Neural progenitor cell (in vitro differentiated cells): Measurements from ENCODE around the gene GFOD1. TPM values are rescaled to one million over a fixed set of nuclear protein-coding genes. Genes with fewer than 3 reads are reported as not detected.

Experiments
- DNase-seq: peaks from one replicate; pipeline ENCODE4 v3.0.0-alpha.2; 2016; ENCODE audit warnings: low spot score
- H2AFZ ChIP-seq: fragments of 200-600 bp; sonication (generic); replicated peaks from 2 replicates; pipeline ENCODE4 v1.6.1; 2016; ENCODE audit warnings: antibody characterized with exemption
- H3F3A ChIP-seq: fragments of 200-600 bp; sonication (generic); 2 replicates; pipeline ENCODE4 v1.6.1; 2016; ENCODE audit warnings: antibody characterized with exemption, low read depth
- H3K27ac ChIP-seq: fragments of 200-600 bp; sonication (generic); 2 replicates; pipeline ENCODE4 v1.5.1; 2016; ENCODE audit warnings: mild to moderate bottlenecking
- H3K27me3 ChIP-seq: fragments of 200-600 bp; sonication (generic); 2 replicates; pipeline ENCODE4 v1.6.1; 2016; ENCODE audit warnings: mild to moderate bottlenecking, moderate library complexity
- H3K36me3 ChIP-seq: fragments of 200-600 bp; sonication (generic); 2 replicates; pipeline ENCODE4 v1.5.1; 2016
- H3K4me1 ChIP-seq: fragments of 200-600 bp; sonication (generic); 2 replicates; pipeline ENCODE4 v1.6.1; 2016; ENCODE audit warnings: mixed run types
- H3K4me2 ChIP-seq: fragments of 200-600 bp; sonication (generic); 2 replicates; pipeline ENCODE4 v1.6.1; 2016
- H3K4me3 ChIP-seq: fragments of 200-600 bp; sonication (generic); 2 replicates; pipeline ENCODE4 v1.5.1; 2016
- H3K79me2 ChIP-seq: fragments of 200-600 bp; sonication (generic); 2 replicates; pipeline ENCODE4 v1.6.1; 2016; ENCODE audit warnings: low read depth
- H3K9ac ChIP-seq: fragments of 200-600 bp; sonication (generic); 2 replicates; pipeline ENCODE4 v1.6.1; 2016
- H3K9me3 ChIP-seq: fragments of 200-600 bp; sonication (generic); 2 replicates; pipeline ENCODE4 v1.5.1; 2016; ENCODE audit warnings: low read depth
- H4K20me1 ChIP-seq: fragments of 200-600 bp; sonication (generic); 2 replicates; pipeline ENCODE4 v1.6.1; 2016; ENCODE audit warnings: low read depth
- H3K27ac Mint-ChIP-seq: 3 replicates; pipeline ENCODE4 v1.8.0; 2021; ENCODE audit warnings: mixed read lengths
- H3K27me3 Mint-ChIP-seq: 2 replicates; pipeline ENCODE4 v1.8.0; 2022; ENCODE audit warnings: low read depth, mild to moderate bottlenecking, inconsistent platforms, moderate library complexity, mixed read lengths; ENCODE audit not compliant: insufficient read depth
- H3K36me3 Mint-ChIP-seq: 3 replicates; pipeline ENCODE4 v1.8.0; 2021; ENCODE audit warnings: mixed read lengths
- H3K4me1 Mint-ChIP-seq: 3 replicates; pipeline ENCODE4 v1.8.0; 2021; ENCODE audit warnings: mixed read lengths
- H3K4me3 Mint-ChIP-seq: 3 replicates; pipeline ENCODE4 v1.8.0; 2021; ENCODE audit warnings: mild to moderate bottlenecking, moderate library complexity, mixed read lengths
- H3K9me3 Mint-ChIP-seq: 3 replicates; pipeline ENCODE4 v1.8.0; 2020; ENCODE audit warnings: mixed read lengths
- CTCF ChIP-seq: fragments of 200-600 bp; sonication (generic); IDR thresholded peaks from 2 replicates; pipeline ENCODE4 v1.5.1; 2017; ENCODE audit warnings: antibody characterized with exemption, mild to moderate bottlenecking
- EZH2 ChIP-seq: fragments of 200-600 bp; sonication (generic); IDR thresholded peaks from 2 replicates; pipeline ENCODE4 v1.6.1; 2017; ENCODE audit warnings: antibody characterized with exemption, mild to moderate bottlenecking, moderate library complexity
- EZH2phosphoT487 ChIP-seq: fragments of 200-600 bp; sonication (generic); IDR thresholded peaks from 2 replicates; pipeline ENCODE4 v1.6.1; 2017; ENCODE audit warnings: antibody characterized with exemption
- total RNA-seq: library from RNA; depleted of rRNA; stranded (reverse); fragments of >200 nt; gene quantifications from 2 replicates; pipeline ENCODE4 v1.2.3, GENCODE V29; 2015; ENCODE audit warnings: low replicate concordance

GFOD1 gene
- total RNA-seq, 1 donor from 2014 or later = 1.8 TPM

DNA sequence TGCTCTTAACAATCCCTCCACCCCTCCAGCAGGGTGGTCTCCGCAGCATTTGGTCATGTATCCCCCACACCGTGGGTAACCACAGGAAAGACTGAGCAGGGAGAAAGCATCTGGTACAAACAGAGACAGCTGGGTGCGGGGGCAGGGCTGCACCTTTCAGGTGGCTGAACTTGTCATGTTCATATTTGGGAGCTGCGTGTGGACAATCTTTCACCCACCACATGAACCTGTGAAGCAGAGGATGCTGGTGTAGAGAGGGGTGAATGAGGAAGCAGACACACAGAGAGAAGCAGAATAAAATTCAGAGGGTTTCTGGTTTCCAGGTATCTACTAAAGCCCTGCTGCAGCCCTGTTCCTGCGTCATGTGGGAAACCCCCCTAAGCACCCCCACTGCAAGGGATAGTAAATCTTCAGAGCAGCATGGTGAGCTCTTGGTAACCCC is 8.9 kb downstream of the GFOD1 start:
- H3K27me3 ChIP-seq = peaks cover 2% of the 10 kb centered on the region
- no peak overlapping the region for H3K27ac Mint-ChIP-seq
- no peaks in the 10 kb centered on the region for H3K4me1 ChIP-seq
- H3K9me3 ChIP-seq = no peaks in the 10 kb centered on the region
- H3K4me3 Mint-ChIP-seq = no peak overlapping the region
- H3K36me3 ChIP-seq = no peaks in the 10 kb centered on the region
- H3K79me2 ChIP-seq = peaks cover 4% of the 10 kb centered on the region
- no peaks in the 10 kb centered on the region for H4K20me1 ChIP-seq
- no peaks in the 10 kb centered on the region for H3K9me3 Mint-ChIP-seq
- TF ChIP-seq EZH2phosphoT487 (no peak), CTCF (no peak), EZH2 (no peak)
- no peak overlapping the region for H3K27ac ChIP-seq
- no peak overlapping the region for H3K9ac ChIP-seq
- no peaks in the 10 kb centered on the region for H3K27me3 Mint-ChIP-seq
- H3K4me1 Mint-ChIP-seq = peaks cover 11% of the 10 kb centered on the region
- no peak overlapping the region for H3K4me3 ChIP-seq
- H3K36me3 Mint-ChIP-seq = no peaks in the 10 kb centered on the region
- no peak overlapping the region for H2AFZ ChIP-seq
- no peak for DNase-seq
- H3F3A ChIP-seq = no peaks in the 10 kb centered on the region
- H3K4me2 ChIP-seq = no peak overlapping the region

- Histone ChIP-seq H3K27me3 (no peaks in the 10 kb centered on the region), H3K36me3 (no peaks in the 10 kb centered on the region), H2AFZ (no peak overlapping the region), H3K79me2 (no peaks in the 10 kb centered on the region), H3K4me1 (peaks cover 6% of the 10 kb centered on the region), H3K4me2 (no peak overlapping the region), H4K20me1 (no peaks in the 10 kb centered on the region), H3K9ac (no peak overlapping the region), H3K27ac (no peak overlapping the region), H3F3A (no peaks in the 10 kb centered on the region), H3K4me3 (no peak overlapping the region), H3K9me3 (no peaks in the 10 kb centered on the region)
- H3K27ac Mint-ChIP-seq = no peak overlapping the region
- TF ChIP-seq EZH2phosphoT487 (no peak), CTCF (no peak)
- no peak overlapping the region for H3K4me3 Mint-ChIP-seq
- no peaks in the 10 kb centered on the region for H3K36me3 Mint-ChIP-seq
- peaks cover 2% of the 10 kb centered on the region for H3K27me3 Mint-ChIP-seq
- no peaks in the 10 kb centered on the region for H3K9me3 Mint-ChIP-seq
- no peak for DNase-seq
- H3K4me1 Mint-ChIP-seq = peaks cover 17% of the 10 kb centered on the region
Observed at GRCh38 chr6:13474787-13475186, 12.6 kb downstream of the GFOD1 start.

- H3K27me3 ChIP-seq = no peaks in the 10 kb centered on the region
- no peak for DNase-seq
- TF ChIP-seq EZH2 = no peak
- TF ChIP-seq EZH2phosphoT487 = no peak
Observed at GRCh38 chr6:13474360-13474759, 13.0 kb downstream of the GFOD1 start.

DNA sequence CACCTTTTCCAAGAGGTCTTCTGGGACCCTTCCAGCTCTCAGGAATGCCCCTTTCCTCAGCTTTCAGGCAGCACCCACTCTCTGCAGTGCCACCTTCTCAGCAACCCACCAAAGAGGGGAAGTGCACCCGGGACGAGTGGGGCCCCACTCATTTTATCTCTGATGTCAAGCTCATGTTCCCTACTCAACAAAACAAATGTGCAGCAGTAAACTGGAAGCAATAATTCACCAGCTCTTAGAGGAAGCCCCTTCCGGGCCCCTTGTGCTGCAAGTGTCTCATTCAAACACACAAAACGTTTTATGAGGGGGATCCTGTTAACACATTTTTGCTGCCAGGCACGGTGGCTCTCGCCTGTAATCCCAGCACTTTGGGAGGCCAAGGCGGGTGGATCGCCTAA is 13.6 kb downstream of the GFOD1 start:
- H3K27me3 ChIP-seq = no peaks in the 10 kb centered on the region
- H4K20me1 ChIP-seq = no peaks in the 10 kb centered on the region
- DNase-seq = no peak
- no peaks in the 10 kb centered on the region for H3K79me2 ChIP-seq
- H2AFZ ChIP-seq = no peak overlapping the region
- no peak for TF ChIP-seq EZH2
- no peak for TF ChIP-seq EZH2phosphoT487
- no peak for TF ChIP-seq CTCF
- H3K36me3 Mint-ChIP-seq = no peaks in the 10 kb centered on the region
- H3K4me3 ChIP-seq = no peak overlapping the region
- H3K4me2 ChIP-seq = no peak overlapping the region
- peaks cover 6% of the 10 kb centered on the region for H3K4me1 ChIP-seq
- no peaks in the 10 kb centered on the region for H3K36me3 ChIP-seq
- peaks cover 13% of the 10 kb centered on the region for H3K4me1 Mint-ChIP-seq
- H3K27ac ChIP-seq = no peak overlapping the region
- H3K9me3 Mint-ChIP-seq = no peaks in the 10 kb centered on the region
- H3K9me3 ChIP-seq = no peaks in the 10 kb centered on the region
- no peak overlapping the region for H3K27ac Mint-ChIP-seq
- no peak overlapping the region for H3K4me3 Mint-ChIP-seq
- H3K9ac ChIP-seq = no peak overlapping the region
- no peaks in the 10 kb centered on the region for H3F3A ChIP-seq
- H3K27me3 Mint-ChIP-seq = peaks cover 2% of the 10 kb centered on the region

More at GRCh38 chr6:13474360-13474759, 13.0 kb downstream of the GFOD1 start:
- H3K36me3 ChIP-seq = no peaks in the 10 kb centered on the region
- peaks cover 6% of the 10 kb centered on the region for H3K4me1 ChIP-seq
- no peaks in the 10 kb centered on the region for H3K79me2 ChIP-seq
- no peaks in the 10 kb centered on the region for H3K9me3 Mint-ChIP-seq
- H4K20me1 ChIP-seq = no peaks in the 10 kb centered on the region
- no peak overlapping the region for H3K4me3 Mint-ChIP-seq
- no peak overlapping the region for H3K27ac ChIP-seq
- peaks cover 2% of the 10 kb centered on the region for H3K27me3 Mint-ChIP-seq
- no peaks in the 10 kb centered on the region for H3K9me3 ChIP-seq
- H3K27ac Mint-ChIP-seq = no peak overlapping the region
- no peak overlapping the region for H2AFZ ChIP-seq
- H3K9ac ChIP-seq = no peak overlapping the region
- H3K4me3 ChIP-seq = no peak overlapping the region
- no peaks in the 10 kb centered on the region for H3K36me3 Mint-ChIP-seq
- no peaks in the 10 kb centered on the region for H3F3A ChIP-seq
- peaks cover 14% of the 10 kb centered on the region for H3K4me1 Mint-ChIP-seq
- no peak overlapping the region for H3K4me2 ChIP-seq
